Breast epithelium (tissue), 4 donors: ENCODE data around the gene SPATS1. TPM values are rescaled to one million over a fixed set of nuclear protein-coding genes. Genes with fewer than 3 reads are reported as not detected.

ENCODE experiments used
- DNase-seq, 2 donors: peaks; one replicate each; pipeline ENCODE4 v3.0.0-alpha.2; 2019; ENCODE audit warnings: low spot score in 2 of 2
- H3K27ac ChIP-seq, 2 donors: fragments of 200-600 bp; sonication (generic) in 1 of 2; one replicate each; pipeline ENCODE4 v1.5.1; 2016 to 2019; ENCODE audit warnings: mild to moderate bottlenecking in 1 of 2
- H3K27me3 ChIP-seq, 2 donors: fragments of 200-600 bp; sonication (generic) in 1 of 2; one replicate each; pipeline versions ENCODE4 v1.5.1 to v1.6.0; 2017 to 2019; ENCODE audit warnings: control low read depth in 1 of 2, mild to moderate bottlenecking in 1 of 2
- H3K36me3 ChIP-seq: fragments of 200-600 bp; one replicate; pipeline ENCODE4 v1.5.1; 2019
- H3K4me1 ChIP-seq, 2 donors: fragments of 200-600 bp; sonication (generic); one replicate each; pipeline ENCODE4 v1.5.1; 2016 to 2019; ENCODE audit warnings: control low read depth in 1 of 2
- H3K4me3 ChIP-seq, 3 donors: fragments of 200-600 bp; sonication (generic); 1 replicate in 2 of 3; 2 replicates in 1 of 3; pipeline ENCODE4 v1.5.1; 2016 to 2019; ENCODE audit warnings: mild to moderate bottlenecking in 3 of 3, moderate library complexity in 2 of 3
- H3K9me3 ChIP-seq, 2 donors: fragments of 200-600 bp; sonication (generic) in 1 of 2; one replicate each; pipeline ENCODE4 v1.5.1; 2016 to 2019; ENCODE audit warnings: control low read depth in 1 of 2
- POLR2A ChIP-seq: fragments of 450-650 bp; IDR thresholded peaks from one replicate; pipeline ENCODE4 v1.6.1; 2016; ENCODE audit warnings: antibody characterized with exemption, mild to moderate bottlenecking, moderate library complexity
- POLR2AphosphoS5 ChIP-seq, 3 donors: sonication (generic); formaldehyde crosslinking; IDR thresholded peaks; one replicate each; pipeline ENCODE4 v1.6.1; 2017; ENCODE audit warnings: antibody characterized with exemption in 3 of 3
- intact Hi-C: fragments of 100-400 bp; cut with DNase I; formaldehyde crosslinking; loops from one replicate; pipeline ENCODE4 v1.15.1; 2023; ENCODE audit warnings: low total_unique reads
- total RNA-seq, 3 donors: library from RNA; depleted of rRNA; stranded (reverse); fragments of >200 nt; gene quantifications; one replicate each; pipeline ENCODE4 v1.1.0, GENCODE V29; 2016
- TF ChIP-seq, protein P1 (sequence below), 3 donors: fragments of 450-650 bp; IDR thresholded peaks; one replicate each; pipeline ENCODE4 v1.5.1; 2016 to 2017; ENCODE audit warnings: antibody characterized with exemption in 3 of 3, mild to moderate bottlenecking in 3 of 3, moderate library complexity in 3 of 3

Gene SPATS1
- total RNA-seq, 3 donors from 2014 or later, result not detected

- no peak overlapping the region for H3K4me3 ChIP-seq
- no peaks in the 10 kb centered on the region for H3K36me3 ChIP-seq
- no peak overlapping the region for H3K27ac ChIP-seq
- TF ChIP-seq, protein P1, sequence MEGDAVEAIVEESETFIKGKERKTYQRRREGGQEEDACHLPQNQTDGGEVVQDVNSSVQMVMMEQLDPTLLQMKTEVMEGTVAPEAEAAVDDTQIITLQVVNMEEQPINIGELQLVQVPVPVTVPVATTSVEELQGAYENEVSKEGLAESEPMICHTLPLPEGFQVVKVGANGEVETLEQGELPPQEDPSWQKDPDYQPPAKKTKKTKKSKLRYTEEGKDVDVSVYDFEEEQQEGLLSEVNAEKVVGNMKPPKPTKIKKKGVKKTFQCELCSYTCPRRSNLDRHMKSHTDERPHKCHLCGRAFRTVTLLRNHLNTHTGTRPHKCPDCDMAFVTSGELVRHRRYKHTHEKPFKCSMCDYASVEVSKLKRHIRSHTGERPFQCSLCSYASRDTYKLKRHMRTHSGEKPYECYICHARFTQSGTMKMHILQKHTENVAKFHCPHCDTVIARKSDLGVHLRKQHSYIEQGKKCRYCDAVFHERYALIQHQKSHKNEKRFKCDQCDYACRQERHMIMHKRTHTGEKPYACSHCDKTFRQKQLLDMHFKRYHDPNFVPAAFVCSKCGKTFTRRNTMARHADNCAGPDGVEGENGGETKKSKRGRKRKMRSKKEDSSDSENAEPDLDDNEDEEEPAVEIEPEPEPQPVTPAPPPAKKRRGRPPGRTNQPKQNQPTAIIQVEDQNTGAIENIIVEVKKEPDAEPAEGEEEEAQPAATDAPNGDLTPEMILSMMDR (IDR thresholded peaks at IDR 0.05), result no peak
- TF ChIP-seq POLR2AphosphoS5 (IDR thresholded peaks at IDR 0.05) (no peak), POLR2A (no peak)
- DNase-seq, result no peak
- H3K4me1 ChIP-seq, result peaks cover under 1 to 4% of the 10 kb centered on the region in 2 donors
- no peaks in the 10 kb centered on the region for H3K27me3 ChIP-seq
- no peaks in the 10 kb centered on the region for H3K9me3 ChIP-seq
- intact Hi-C loops, result no loop called here
These were observed 35.2 kb upstream of the SPATS1 start for GRCh38 chr6:44307217-44307616.

- peaks cover 3 to 7% of the 10 kb centered on the region in 2 donors for H3K4me1 ChIP-seq
- H3K27ac ChIP-seq, result no peak overlapping the region
- H3K4me3 ChIP-seq, result no peak overlapping the region
- intact Hi-C loops, result no loop called here
- no peaks in the 10 kb centered on the region for H3K36me3 ChIP-seq
- H3K9me3 ChIP-seq, result no peaks in the 10 kb centered on the region
- no peaks in the 10 kb centered on the region for H3K27me3 ChIP-seq
- TF ChIP-seq POLR2A (no peak), POLR2AphosphoS5 (IDR thresholded peaks at IDR 0.05) (no peak)
- no peak for DNase-seq
These were observed 33.4 kb upstream of the SPATS1 start for GRCh38 chr6:44309092-44309491.

GRCh38 chr6:44309631-44310030, 32.8 kb upstream of the SPATS1 start:
- H3K4me1 ChIP-seq, result peaks cover 3 to 7% of the 10 kb centered on the region in 2 donors
- H3K9me3 ChIP-seq, result no peaks in the 10 kb centered on the region
- TF ChIP-seq, protein P1 (IDR thresholded peaks at IDR 0.05), result no peak
- TF ChIP-seq POLR2A (no peak), POLR2AphosphoS5 (IDR thresholded peaks at IDR 0.05) (no peak)
- no peak overlapping the region for H3K4me3 ChIP-seq
- H3K27me3 ChIP-seq, result no peaks in the 10 kb centered on the region
- H3K36me3 ChIP-seq, result no peaks in the 10 kb centered on the region
- no peak for DNase-seq
- H3K27ac ChIP-seq, result no peak overlapping the region
- intact Hi-C loops, result no loop called here

DNA sequence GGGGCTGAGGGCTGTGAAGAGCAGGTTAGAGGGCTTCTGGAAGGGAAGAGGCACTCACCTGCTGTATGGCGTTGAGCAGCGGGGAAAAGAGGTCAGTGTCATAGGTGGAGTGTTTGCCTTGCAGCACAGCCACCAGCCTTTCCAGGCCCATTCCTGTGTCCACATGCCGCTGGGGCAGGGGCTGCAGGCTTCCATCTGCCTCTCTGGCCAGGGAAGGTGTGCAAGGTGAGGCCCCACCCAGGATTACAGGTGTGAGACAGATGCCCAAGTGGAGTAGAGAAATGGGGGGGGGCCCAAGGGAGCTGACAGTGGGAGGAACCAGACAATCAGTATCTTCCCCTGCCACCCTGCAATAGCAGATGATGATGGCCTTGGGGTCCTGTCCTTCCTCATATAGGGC, 32.2 kb upstream of the SPATS1 start:
- TF ChIP-seq POLR2A, result no peak
- TF ChIP-seq, protein P1 (IDR thresholded peaks at IDR 0.05), result no peak
- no peak for TF ChIP-seq POLR2AphosphoS5 (IDR thresholded peaks at IDR 0.05)
- Histone ChIP-seq H3K4me3 (no peak overlapping the region), H3K27me3 (no peaks in the 10 kb centered on the region), H3K36me3 (no peaks in the 10 kb centered on the region), H3K4me1 (peaks cover 3 to 7% of the 10 kb centered on the region in 2 donors), H3K27ac (no peak overlapping the region), H3K9me3 (no peaks in the 10 kb centered on the region)
- no peak for DNase-seq
- intact Hi-C loops, result no loop called here

GRCh38 chr6:44311304-44311703, 31.1 kb upstream of the SPATS1 start:
- H3K27me3 ChIP-seq, result no peaks in the 10 kb centered on the region
- no peak overlapping the region for H3K27ac ChIP-seq
- intact Hi-C loops, result no loop called here
- peaks cover 3 to 7% of the 10 kb centered on the region in 2 donors for H3K4me1 ChIP-seq
- no peaks in the 10 kb centered on the region for H3K36me3 ChIP-seq
- H3K9me3 ChIP-seq, result no peaks in the 10 kb centered on the region
- H3K4me3 ChIP-seq, result no peak overlapping the region
- no peak for DNase-seq
- TF ChIP-seq POLR2A, result no peak
- TF ChIP-seq, protein P1 (IDR thresholded peaks at IDR 0.05), result no peak
- no peak for TF ChIP-seq POLR2AphosphoS5 (IDR thresholded peaks at IDR 0.05)

DNA sequence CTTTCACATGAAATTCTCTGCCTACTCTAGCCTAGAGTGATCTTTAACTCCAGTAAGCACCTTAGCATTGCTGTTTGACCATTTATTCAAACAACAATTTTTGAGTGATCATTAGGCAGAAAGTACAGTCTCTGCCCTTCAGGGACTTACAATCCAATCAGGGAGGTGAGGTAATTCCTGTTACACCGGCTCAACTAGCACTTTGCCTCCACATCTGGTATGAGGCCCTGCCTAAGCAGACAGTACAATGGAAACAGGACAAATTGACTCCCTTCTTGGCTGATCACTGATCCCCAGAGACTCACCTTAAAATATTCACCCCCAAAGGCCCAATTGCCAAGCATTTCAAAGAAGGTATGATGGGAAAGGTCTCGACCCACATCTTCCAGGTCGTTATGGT, 30.7 kb upstream of the SPATS1 start:
- TF ChIP-seq POLR2A (no peak), POLR2AphosphoS5 (IDR thresholded peaks at IDR 0.05) (no peak)
- TF ChIP-seq, protein P1 (IDR thresholded peaks at IDR 0.05), result no peak
- H3K4me1 ChIP-seq, result peaks cover 3 to 7% of the 10 kb centered on the region in 2 donors
- DNase-seq, result no peak
- H3K27ac ChIP-seq, result no peak overlapping the region
- H3K27me3 ChIP-seq, result no peaks in the 10 kb centered on the region
- H3K36me3 ChIP-seq, result no peaks in the 10 kb centered on the region
- peak overlapping the region in 1 of 3 donors; percentile 100 for H3K4me3 ChIP-seq
- intact Hi-C loops, result no loop called here
- H3K9me3 ChIP-seq, result no peaks in the 10 kb centered on the region
